IMR-90 (cell line): ENCODE results near the gene TNFRSF4. TPM values are rescaled to one million over a fixed set of nuclear protein-coding genes. Genes with fewer than 3 reads are reported as not detected.

Source experiments
- ATAC-seq: fragments of 200-7000 bp; cut with Tn5 transposase; 2 replicates; pipeline ENCODE4 v1.9.1; 2020; ENCODE audit warnings: low read depth, mild to moderate bottlenecking, moderate library complexity
- BruUV-seq: library from RNA; stranded (reverse); fragments of 400-500 nt; replicated peaks from 2 replicates; lab custom pipeline; 2021; lab: Mats Ljungman, UMichigan
- CTCF ChIA-PET: fragments of 300-600 bp; formaldehyde crosslinking; extraction: SDS; loops from one replicate; lab custom pipeline; 2021; ENCODE audit warnings: antibody characterized with exemption; lab: Yijun Ruan, JAX
- POLR2A ChIA-PET: fragments of 300-600 bp; sonication (Branson Sonifier 250); formaldehyde crosslinking; loops from one replicate; lab custom pipeline; 2022; ENCODE audit warnings: antibody characterized with exemption; ENCODE audit not compliant: unreplicated experiment; lab: Charles Lee
- DNase-seq: peaks from one replicate; pipeline ENCODE4 v3.0.0; 2013
- H2AFZ ChIP-seq: replicated peaks from 2 replicates; pipeline ENCODE3; 2013; ENCODE audit warnings: low read length, mild to moderate bottlenecking; ENCODE audit not compliant: poor library complexity
- H2AK5ac ChIP-seq: 2 replicates; pipeline ENCODE4 v1.6.1; 2013; ENCODE audit warnings: low read depth, low read length, inconsistent platforms
- H2AK9ac ChIP-seq: replicated peaks from 2 replicates; pipeline ENCODE3; 2013; ENCODE audit warnings: mild to moderate bottlenecking, low read depth, low read length, moderate library complexity; ENCODE audit not compliant: poor library complexity
- H2BK120ac ChIP-seq: 2 replicates; pipeline ENCODE4 v1.6.1; 2013; ENCODE audit warnings: low read depth, low read length, inconsistent platforms
- H2BK15ac ChIP-seq: 3 replicates; pipeline ENCODE4 v1.6.1; 2013; ENCODE audit warnings: low read depth, low read length, inconsistent platforms
- H2BK20ac ChIP-seq: 2 replicates; pipeline ENCODE4 v1.6.1; 2013; ENCODE audit warnings: low read depth, mild to moderate bottlenecking, inconsistent platforms, low read length, moderate library complexity
- H2BK5ac ChIP-seq: 2 replicates; pipeline ENCODE4 v1.6.1; 2013; ENCODE audit warnings: mild to moderate bottlenecking, low read depth, low read length, inconsistent platforms; ENCODE audit not compliant: poor library complexity, severe bottlenecking
- H3K14ac ChIP-seq: replicated peaks from 2 replicates; pipeline ENCODE4 v1.6.1; 2013; ENCODE audit warnings: low read depth, low read length, inconsistent platforms
- H3K18ac ChIP-seq: 2 replicates; pipeline ENCODE4 v1.6.1; 2013; ENCODE audit warnings: low read depth, low read length, control low read depth
- H3K23ac ChIP-seq: 2 replicates; pipeline ENCODE4 v1.6.1; 2013; ENCODE audit warnings: low read depth, low read length, inconsistent platforms
- H3K27ac ChIP-seq: 2 replicates; pipeline ENCODE4 v1.5.1; 2013; ENCODE audit warnings: mild to moderate bottlenecking, control low read depth, low read length; ENCODE audit not compliant: insufficient read depth
- H3K27me3 ChIP-seq: 2 replicates; pipeline ENCODE4 v1.6.1; 2013; ENCODE audit warnings: low read length; ENCODE audit not compliant: control insufficient read depth, insufficient read depth
- H3K36me3 ChIP-seq: 2 replicates; pipeline ENCODE4 v1.6.1; 2013; ENCODE audit warnings: low read length, mixed read lengths; ENCODE audit not compliant: control insufficient read depth, insufficient read depth
- H3K4ac ChIP-seq: 2 replicates; pipeline ENCODE4 v1.6.1; 2013; ENCODE audit warnings: low read depth, low read length, inconsistent platforms
- H3K4me1 ChIP-seq: 2 replicates; pipeline ENCODE4 v1.6.1; 2013; ENCODE audit warnings: low read length, mixed read lengths; ENCODE audit not compliant: control insufficient read depth, insufficient read depth
- H3K4me2 ChIP-seq: 2 replicates; pipeline ENCODE4 v1.6.1; 2013; ENCODE audit warnings: low read depth, mild to moderate bottlenecking, control low read depth, low read length, moderate library complexity
- H3K4me3 ChIP-seq: 2 replicates; pipeline ENCODE4 v1.5.1; 2013; ENCODE audit warnings: low read depth, mild to moderate bottlenecking, control low read depth, low read length, moderate library complexity; ENCODE audit not compliant: insufficient read depth
- H3K56ac ChIP-seq: 2 replicates; pipeline ENCODE4 v1.6.1; 2013; ENCODE audit warnings: low read length, inconsistent platforms; ENCODE audit not compliant: insufficient read depth; ENCODE audit errors: extremely low read depth
- H3K79me1 ChIP-seq, 2 experiments: 2 replicates each; pipeline ENCODE4 v1.6.1; 2013; ENCODE audit warnings: low read length in 2 of 2, inconsistent platforms in 1 of 2, low read depth in 1 of 2
- H3K9ac ChIP-seq: 2 replicates; pipeline ENCODE4 v1.6.1; 2013; ENCODE audit warnings: low read depth, low read length, control low read depth
- H3K9me1 ChIP-seq: 2 replicates; pipeline ENCODE4 v1.6.1; 2013; ENCODE audit warnings: low read length, inconsistent platforms; ENCODE audit not compliant: insufficient read depth
- H3K9me3 ChIP-seq: 2 replicates; pipeline ENCODE4 v1.6.1; 2013; ENCODE audit warnings: low read length; ENCODE audit not compliant: control insufficient read depth, insufficient read depth
- H4K20me1 ChIP-seq: 2 replicates; pipeline ENCODE4 v1.6.1; 2013; ENCODE audit warnings: low read length, inconsistent platforms; ENCODE audit not compliant: insufficient read depth
- H4K5ac ChIP-seq: 2 replicates; pipeline ENCODE4 v1.6.1; 2013; ENCODE audit warnings: mild to moderate bottlenecking, low read depth, low read length, control low read depth
- H4K8ac ChIP-seq, 2 experiments: 2 replicates each; pipeline ENCODE4 v1.6.1; 2013; ENCODE audit warnings: low read depth in 2 of 2, low read length in 2 of 2, control low read depth in 1 of 2, inconsistent platforms in 1 of 2
- H4K91ac ChIP-seq: 2 replicates; pipeline ENCODE4 v1.6.1; 2013; ENCODE audit warnings: low read depth, low read length, inconsistent platforms; ENCODE audit not compliant: insufficient read depth
- BHLHE40 ChIP-seq: fragments of 150-350 bp; IDR thresholded peaks from 2 replicates; pipeline ENCODE4 v1.6.1; 2016; ENCODE audit warnings: mild to moderate bottlenecking, low read depth, low read length
- CEBPB ChIP-seq: IDR thresholded peaks from 2 replicates; pipeline ENCODE4 v1.6.1; 2012; ENCODE audit warnings: low read depth, low read length, improper control_type of control experiment
- FOS ChIP-seq: fragments of 150-350 bp; IDR thresholded peaks from 2 replicates; pipeline ENCODE4 v1.6.1; 2016; ENCODE audit warnings: low read depth, low read length
- MAFK ChIP-seq: IDR thresholded peaks from 2 replicates; pipeline ENCODE4 v1.6.1; 2012; ENCODE audit warnings: low read depth, low read length, improper control_type of control experiment
- MAZ ChIP-seq: IDR thresholded peaks from 2 replicates; pipeline ENCODE4 v1.6.1; 2012; ENCODE audit warnings: low read depth, mild to moderate bottlenecking, low read length, improper control_type of control experiment, moderate library complexity, borderline replicate concordance
- MXI1 ChIP-seq: IDR thresholded peaks from 2 replicates; pipeline ENCODE4 v1.6.1; 2012; ENCODE audit warnings: low read depth, mild to moderate bottlenecking, low read length, moderate library complexity, borderline replicate concordance
- NFE2L2 ChIP-seq: fragments of 150-350 bp; IDR thresholded peaks from 2 replicates; pipeline ENCODE4 v1.6.1; 2016; ENCODE audit warnings: low read depth, mild to moderate bottlenecking, low read length
- POLR2A ChIP-seq: IDR thresholded peaks from 2 replicates; pipeline ENCODE4 v1.6.1; 2012; ENCODE audit warnings: mild to moderate bottlenecking, low read depth, low read length
- RAD21 ChIP-seq: IDR thresholded peaks from 2 replicates; pipeline ENCODE4 v1.6.1; 2012; ENCODE audit warnings: low read length, improper control_type of control experiment
- SMC3 ChIP-seq: fragments of 150-350 bp; IDR thresholded peaks from 2 replicates; pipeline ENCODE4 v1.6.1; 2016; ENCODE audit warnings: low read depth, mild to moderate bottlenecking, antibody characterized with exemption, low read length, moderate library complexity
- WGBS, 2 experiments: methylation state at CpG; one replicate each; pipeline versions ENCODE4 v1.1.5 to v1.1.7; 2013; ENCODE audit warnings: missing lambda C conversion rate in 2 of 2; ENCODE audit not compliant: insufficient read length in 1 of 2; ENCODE audit errors: extremely low coverage in 2 of 2; 5-methylcytosine and 5-hydroxymethylcytosine counted together
- dilution Hi-C: fragments of 300-500 bp; cut with HindIII; formaldehyde crosslinking; loops from one replicate; pipeline ENCODE4 v1.14.3; 2018; ENCODE audit warnings: low sequenced_read_pairs; ENCODE audit not compliant: unreplicated experiment
- in situ Hi-C: fragments of 300-500 bp; cut with MboI; formaldehyde crosslinking; loops from 3 replicates; pipeline ENCODE4 v1.14.3; 2019; ENCODE audit warnings: low sequenced_read_pairs, inconsistent platforms, mixed read lengths
- intact Hi-C: fragments of 100-400 bp; cut with micrococcal nuclease; formaldehyde crosslinking; loops from 2 replicates; pipeline ENCODE4 v1.10.0; 2022
- polyA plus RNA-seq, 3 experiments: library from polyadenylated mRNA; depleted of rRNA; stranded (reverse); fragments of >200 nt; gene quantifications; 2 replicates each; pipeline ENCODE4 v1.2.3, GENCODE V29; 2012; ENCODE audit warnings: low replicate concordance in 1 of 3
- total RNA-seq: library from RNA; depleted of rRNA; stranded (reverse); fragments of >200 nt; gene quantifications from 2 replicates; pipeline ENCODE4 v1.2.3, GENCODE V29; 2012

The TNFRSF4 gene
- total and polyA plus RNA-seq, 2 of the 4 experiments (the other 2 are of a cell fraction) = 0.15 TPM; not detected in 1

GRCh38 chr1:1204998-1205768 is 8.8 kb downstream of the TNFRSF4 start:
- no peaks in the 10 kb centered on the region for H3K9me1 ChIP-seq
- H3K36me3 ChIP-seq = no peaks in the 10 kb centered on the region
- no peaks in the 10 kb centered on the region; the same call in 1 of the 2 replicates for H3K27me3 ChIP-seq
- POLR2A ChIA-PET = no interaction called here
- WGBS, 2 experiments = 94% methylated on average over 3 of the region's 19 CpGs; no CpG with 5 or more reads in 1 of the 2 experiments
- no peak overlapping the region for H3K4me2 ChIP-seq
- no peak overlapping the region for H3K18ac ChIP-seq
- H3K56ac ChIP-seq = no peak overlapping the region
- H3K14ac ChIP-seq = no peak overlapping the region
- no TSS peak for BruUV-seq
- no peaks in the 10 kb centered on the region for H3K9me3 ChIP-seq
- no peaks in the 10 kb centered on the region for H4K20me1 ChIP-seq
- H2AK5ac ChIP-seq = no peak overlapping the region
- H4K8ac ChIP-seq = no peak overlapping the region
- H3K27ac ChIP-seq = no peak overlapping the region
- TF ChIP-seq MXI1 = no peak
- TF ChIP-seq MAZ = no peak
- TF ChIP-seq FOS = no peak
- TF ChIP-seq NFE2L2 = no peak
- TF ChIP-seq POLR2A = no peak
- no peak for TF ChIP-seq BHLHE40
- TF ChIP-seq RAD21 = no peak
- TF ChIP-seq CEBPB = no peak
- TF ChIP-seq MAFK = no peak
- TF ChIP-seq SMC3 = no peak
- H3K4ac ChIP-seq = no peak overlapping the region
- no peak overlapping the region for H2BK120ac ChIP-seq
- no peak overlapping the region for H2AFZ ChIP-seq
- CTCF ChIA-PET = no interaction called here
- no peak overlapping the region for H4K5ac ChIP-seq
- H2BK15ac ChIP-seq = no peak overlapping the region
- H3K79me1 ChIP-seq = no peaks in the 10 kb centered on the region
- H2BK20ac ChIP-seq = no peak overlapping the region
- H2BK5ac ChIP-seq = no peak overlapping the region
- no peak overlapping the region for H3K9ac ChIP-seq
- intact Hi-C loops = no loop called here
- H3K4me1 ChIP-seq = peaks cover 12% of the 10 kb centered on the region
- H3K4me3 ChIP-seq = no peak overlapping the region
- DNase-seq = no peak
- H3K23ac ChIP-seq = no peak overlapping the region
- dilution Hi-C loops = no loop called here
- no peak overlapping the region for H2AK9ac ChIP-seq
- no peak overlapping the region for H4K91ac ChIP-seq
- no peak for ATAC-seq
- in situ Hi-C loops = no loop called here
